SKM-1 treated with dmso at 0.1 percent for 144 hours (cell line): ENCODE data around the gene SLC12A8.

Experiments used
- DNase-seq: peaks from one replicate; lab custom pipeline; 2025; ENCODE audit not compliant: unreplicated experiment; lab: John Stamatoyannopoulos, UW

SLC12A8 gene

DNA sequence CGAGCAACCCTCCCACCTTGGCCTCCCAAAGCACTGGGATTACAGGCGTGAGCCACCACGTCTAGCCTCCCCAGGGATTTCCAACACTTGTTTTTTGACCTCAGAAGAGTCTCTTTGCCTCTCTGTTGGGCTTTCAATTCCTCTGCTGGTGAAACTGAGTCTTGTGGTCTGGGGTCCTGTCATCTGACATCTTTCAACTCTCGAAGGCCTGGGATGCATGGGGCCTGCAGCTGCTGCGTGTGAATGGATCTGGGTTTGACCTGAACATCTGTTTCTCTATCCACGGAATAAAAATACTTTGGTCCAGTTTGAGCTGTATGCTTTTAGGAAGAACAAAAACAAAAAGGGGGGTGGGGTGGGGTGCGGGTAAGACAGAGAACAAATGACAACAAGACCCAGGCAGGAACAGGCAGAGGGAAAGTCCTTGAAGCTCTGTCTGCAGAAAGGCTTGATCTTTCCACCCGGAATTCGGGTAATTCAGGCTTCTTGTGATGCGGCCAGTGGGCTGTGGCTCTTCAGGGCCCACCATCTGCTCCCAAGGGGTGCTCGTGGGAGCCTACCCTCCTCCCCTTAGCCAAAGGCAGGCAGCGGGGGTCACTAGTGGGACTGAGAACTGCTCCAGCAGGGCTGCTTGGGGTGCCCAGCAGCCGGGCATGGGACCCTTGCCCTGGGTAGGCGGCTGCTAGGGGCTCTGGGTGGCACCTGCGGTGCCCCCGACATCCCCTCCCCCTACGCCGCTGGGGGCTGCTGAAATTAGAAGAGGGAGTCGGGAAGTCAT, 71.5 kb downstream of the SLC12A8 start:
- no peak for DNase-seq

DNA sequence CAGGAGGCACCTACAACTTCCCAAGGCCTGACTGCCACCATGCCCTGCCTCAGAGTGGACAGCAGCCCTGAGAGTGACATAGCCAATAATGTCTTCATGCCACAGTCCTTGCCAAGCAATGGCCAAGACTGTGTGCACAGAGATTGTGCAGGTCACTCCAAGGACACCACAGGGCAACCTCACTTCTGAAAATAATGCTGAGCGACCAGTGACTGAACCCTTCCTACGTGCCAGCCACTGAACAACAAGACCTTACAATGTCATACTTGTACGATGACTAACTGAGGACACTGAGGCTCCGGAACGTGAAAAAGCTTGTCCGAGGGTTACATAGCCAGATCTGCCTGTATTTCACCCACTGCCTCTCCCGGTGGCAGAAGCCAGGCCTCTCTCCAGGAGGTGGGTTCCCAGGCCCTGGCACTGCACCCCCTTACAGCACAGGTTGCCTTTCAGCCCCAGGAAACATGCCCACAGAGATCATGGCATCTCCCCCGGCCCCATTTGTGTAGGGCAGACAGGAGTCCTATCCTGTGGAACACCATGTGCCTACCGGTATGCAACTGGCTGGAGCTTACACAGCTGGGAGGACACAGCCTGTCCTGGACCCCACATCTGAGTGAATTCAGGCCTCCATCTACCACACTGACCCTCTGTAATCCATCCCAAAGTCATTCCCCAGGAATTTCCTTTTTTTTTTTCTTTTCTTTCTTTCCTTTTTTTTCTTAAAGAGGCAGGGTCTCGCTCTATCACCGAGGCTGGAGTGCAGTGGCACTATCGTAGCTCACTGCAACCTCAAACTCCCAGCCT, 72.3 kb downstream of the SLC12A8 start:
- no peak for DNase-seq

DNA sequence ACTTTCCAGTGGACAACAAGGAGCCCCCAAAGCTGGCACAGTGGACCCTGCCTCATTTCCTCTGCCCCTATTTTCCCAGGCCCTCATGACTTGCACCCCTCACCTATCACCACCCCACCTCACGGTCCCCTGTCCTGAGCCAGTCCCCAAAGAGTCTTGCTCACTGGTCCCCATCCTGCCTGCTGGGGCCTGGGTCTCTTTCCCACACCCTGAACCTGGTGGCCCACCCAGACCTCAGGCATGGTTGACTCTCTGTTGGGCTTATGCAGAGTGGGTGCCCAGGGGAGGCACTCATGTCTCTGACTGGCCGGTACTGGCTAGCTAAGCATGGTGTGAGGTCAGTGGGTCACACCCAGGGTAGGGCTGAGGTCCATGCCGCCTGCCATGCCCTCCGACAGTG, 73.2 kb downstream of the SLC12A8 start:
- DNase-seq: no peak

DNA sequence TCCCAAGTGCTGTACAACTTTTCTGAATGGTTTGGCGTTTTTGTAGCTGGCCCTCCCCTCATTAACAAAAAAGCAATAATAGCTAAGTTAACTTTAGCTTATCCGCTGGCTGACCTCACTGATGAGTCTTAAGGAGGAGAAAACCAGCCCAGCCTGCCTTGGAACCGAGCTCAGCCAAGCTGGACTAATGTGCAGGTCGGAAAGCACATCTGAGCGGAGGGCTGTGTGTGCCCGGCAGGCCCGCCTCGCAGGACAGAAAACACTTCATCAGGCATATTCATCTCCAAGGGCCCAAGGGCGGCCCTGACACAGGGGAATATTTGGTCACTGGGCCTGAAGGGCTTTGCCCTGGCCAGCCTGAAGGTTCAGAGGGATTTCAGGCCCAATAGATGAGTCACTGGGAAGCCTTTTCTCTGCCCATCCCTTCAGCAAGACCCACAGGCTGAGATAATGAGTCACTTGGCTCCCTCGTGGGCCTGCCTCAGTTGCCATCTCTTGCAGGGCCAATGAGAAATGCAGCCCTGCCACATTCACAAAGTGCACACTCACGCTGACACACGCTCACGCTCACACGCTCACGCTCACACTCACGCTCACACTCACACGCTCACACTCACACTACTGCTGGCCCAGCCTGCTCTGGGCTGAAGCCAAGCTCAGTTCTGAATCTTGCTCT, 75.1 kb downstream of the SLC12A8 start:
- no peak for DNase-seq

DNA sequence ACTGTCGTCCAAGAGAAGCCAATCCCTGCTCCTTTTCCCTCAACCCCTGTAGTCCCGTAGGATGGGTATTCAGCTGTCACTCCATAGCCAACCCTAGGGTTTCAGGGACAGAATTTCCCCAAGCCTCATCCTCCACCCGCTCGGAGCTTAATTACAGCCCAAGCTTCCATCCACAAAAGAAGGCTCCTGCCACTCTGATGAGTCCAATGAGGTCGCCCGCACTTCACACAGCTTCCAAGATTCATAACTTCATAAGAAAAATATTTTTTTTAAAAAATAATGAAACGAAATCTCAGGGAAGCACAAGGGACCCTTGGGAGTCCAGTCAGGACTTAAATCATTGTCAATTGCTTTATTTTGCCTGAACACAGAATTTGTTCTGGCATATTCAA, 75.6 kb downstream of the SLC12A8 start:
- no peak for DNase-seq

DNA sequence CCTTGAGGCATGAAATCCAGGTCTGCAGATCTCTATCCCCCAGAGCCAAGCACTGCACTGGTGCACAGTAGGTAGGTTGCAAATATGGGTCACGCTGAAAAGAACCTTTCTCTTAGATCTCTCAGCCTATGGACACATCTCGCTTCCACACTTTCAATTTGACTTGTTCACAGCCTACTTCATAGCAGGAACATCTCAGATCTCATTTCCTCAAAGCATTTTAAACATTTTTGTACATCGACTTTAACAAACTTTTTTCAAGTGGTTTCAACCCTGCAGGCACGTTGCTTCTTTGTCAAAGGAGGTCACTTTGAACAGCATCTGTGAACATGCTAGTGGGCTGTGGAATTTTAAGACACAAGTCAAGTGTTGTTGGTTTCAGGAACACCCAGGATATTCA, 76.0 kb downstream of the SLC12A8 start:
- DNase-seq: no peak

DNA sequence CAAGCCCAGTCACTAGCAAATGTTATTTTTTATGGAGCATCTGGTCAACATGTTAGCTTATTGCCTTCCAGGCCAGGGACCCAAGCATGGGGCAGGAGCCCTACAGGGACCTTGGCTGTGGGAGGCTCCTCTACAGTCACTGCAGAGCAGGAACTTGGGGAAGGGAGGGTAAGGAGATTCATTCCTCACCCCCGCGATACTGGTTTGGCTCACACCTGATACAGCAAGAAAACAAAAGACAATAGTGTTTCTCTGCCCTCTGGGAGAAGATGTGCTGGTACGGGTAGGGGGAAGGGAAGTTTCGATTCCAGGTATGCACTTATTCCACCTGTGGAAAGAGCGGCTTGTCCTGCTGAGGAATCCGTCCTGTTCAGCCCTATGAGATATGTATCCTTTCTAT, 77.6 kb downstream of the SLC12A8 start:
- no peak for DNase-seq

DNA sequence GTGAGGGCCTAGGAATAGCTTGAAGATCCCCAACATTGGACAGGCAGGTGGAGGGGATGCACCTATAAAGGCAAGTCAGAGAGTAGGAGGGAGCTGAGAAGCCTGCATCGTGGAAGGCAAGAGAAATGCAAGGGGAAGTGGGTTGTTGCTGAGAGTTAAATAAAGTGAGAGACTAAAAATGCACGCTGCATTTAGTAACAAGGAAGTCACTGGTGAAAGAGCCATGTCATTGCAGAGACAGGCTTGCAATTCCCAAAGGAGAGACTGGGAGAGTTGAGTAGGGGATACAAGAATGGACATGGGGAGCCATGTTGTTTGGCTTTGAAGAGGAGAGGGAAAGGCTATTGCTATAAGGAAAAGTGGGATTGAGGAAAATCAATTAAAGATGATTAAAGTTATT, 79.7 kb downstream of the SLC12A8 start:
- peak; percentile 14 for DNase-seq

DNA sequence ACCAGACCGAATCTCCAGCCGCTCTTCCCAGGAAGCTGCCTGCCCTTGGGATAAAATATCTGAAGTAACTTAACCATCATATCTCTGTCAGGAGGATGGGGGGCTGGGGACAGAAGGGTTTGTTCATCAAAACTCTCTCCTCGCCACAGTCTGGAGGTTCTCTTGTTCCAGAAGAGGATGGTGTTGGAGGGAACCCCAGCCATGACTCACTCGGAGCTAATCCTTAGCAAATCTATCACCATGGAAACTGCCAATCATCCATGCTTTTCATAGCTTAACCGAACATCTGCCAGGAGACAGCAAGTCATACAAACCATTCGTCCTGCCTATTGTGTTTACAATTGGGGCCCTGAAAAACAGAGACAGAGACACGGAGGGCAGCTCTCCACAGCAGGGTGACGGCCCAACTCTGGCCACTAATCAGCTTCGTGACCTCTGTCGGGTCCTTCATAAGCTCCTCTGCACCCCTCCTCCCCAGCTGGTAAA, 83.0 kb downstream of the SLC12A8 start:
- DNase-seq: no peak

DNA sequence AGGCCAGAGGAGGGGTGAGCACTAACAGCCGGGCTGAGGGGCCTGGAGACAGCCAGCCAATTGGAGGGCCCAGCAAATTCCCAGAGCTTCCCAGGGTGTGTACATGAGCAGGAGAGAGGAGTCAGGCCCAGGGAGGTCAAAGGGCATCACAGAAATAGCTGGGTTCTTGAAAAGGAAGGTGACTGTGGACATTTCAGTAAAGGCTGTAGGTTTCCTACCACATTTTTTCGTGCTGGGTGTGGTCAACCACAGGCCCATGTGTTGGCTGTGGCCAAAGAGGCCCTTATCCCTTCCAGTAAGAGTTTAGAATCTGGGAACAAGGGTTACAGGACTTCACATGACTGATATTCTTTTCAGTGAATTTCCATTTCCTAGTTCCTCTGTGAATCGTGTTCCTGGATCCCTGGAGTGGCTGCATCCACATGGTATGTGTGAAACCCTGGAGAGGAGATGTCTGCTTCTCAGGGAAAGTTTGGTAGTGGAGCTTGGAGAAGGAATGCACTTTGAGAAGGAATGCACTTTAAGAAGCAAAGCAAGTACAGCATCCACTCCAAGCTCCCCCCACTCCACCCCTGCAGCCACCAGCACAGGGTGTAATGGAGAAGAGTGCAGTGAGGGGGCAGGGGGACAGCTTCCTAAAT, 83.6 kb downstream of the SLC12A8 start:
- peak; percentile 21 for DNase-seq

DNA sequence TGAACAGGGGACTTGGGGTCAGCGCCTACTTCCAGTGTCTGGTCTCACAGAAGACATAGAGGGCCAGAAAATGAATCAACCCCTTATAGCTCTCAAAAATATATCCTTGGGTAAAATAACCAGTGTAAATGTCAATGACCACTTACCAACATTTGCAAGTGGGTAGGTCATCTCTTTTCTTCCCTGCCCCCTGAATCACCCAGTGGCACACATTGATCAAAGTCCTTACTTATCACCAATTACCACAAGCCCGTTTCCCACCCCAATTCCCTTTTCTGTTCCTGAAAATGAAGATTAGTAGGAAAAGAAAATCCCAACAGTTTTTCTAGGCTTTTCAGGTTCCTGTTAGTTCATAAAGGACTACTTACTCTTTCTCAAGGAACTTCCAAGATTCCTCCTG, 86.2 kb downstream of the SLC12A8 start:
- DNase-seq: no peak

DNA sequence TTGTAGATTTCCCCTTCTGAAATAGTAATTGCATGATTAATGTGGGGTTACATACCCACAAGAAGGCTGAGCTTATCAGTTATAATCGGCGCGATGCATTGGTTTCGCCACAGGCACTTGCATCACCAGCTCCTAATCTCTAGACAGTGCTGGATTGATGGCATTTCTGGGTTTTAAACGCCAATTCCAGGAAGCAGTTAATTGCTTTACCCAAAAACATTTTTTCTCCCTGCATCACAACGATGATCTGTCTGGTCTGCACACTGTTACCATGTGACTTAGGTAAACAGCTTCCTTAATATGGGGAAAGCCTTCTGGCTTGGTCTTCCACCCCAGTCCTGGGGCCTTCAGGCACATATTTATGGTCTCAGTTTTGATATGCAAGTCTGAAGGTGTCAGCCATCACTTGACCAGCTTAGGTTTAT, 86.7 kb downstream of the SLC12A8 start:
- DNase-seq: peak; percentile 32

DNA sequence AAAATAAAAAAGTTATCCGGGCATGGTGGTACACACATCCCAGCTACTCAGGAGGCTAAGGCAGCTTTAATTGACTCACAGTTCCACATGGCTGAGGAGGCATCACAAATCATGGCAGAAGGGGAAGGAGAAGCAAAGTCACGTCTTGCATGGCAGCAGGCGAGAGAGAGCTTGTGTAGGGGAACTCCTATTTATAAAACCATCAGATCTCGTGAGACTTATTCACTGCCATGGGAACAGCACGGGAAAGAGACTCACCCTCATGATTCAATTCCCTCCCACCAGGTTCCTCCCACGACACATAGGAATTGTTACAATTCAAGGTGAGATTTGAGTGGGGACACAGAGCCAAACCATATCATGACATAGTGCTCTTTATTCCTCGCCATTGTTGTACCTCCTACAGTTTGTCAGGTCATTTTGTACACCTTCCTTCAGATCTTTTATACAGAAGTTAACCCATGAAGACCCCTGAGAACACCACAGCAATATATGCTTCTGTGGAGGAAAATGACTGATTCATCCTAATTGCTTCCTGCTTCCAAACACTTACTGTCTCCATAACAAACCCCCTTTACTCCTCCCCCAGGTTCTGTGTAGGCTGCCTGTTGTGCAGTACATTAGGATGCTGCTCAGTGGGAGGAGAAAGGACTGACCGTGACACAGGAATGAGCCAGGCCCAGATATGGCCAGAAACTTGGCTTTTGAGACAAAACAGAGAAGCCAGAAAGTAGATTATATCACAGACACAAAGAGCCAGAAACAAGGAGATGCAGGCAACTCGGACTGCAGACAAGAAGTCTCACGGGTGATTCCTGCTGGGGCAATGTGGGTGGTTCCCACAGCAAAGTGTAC, 88.9 kb downstream of the SLC12A8 start:
- no peak for DNase-seq

DNA sequence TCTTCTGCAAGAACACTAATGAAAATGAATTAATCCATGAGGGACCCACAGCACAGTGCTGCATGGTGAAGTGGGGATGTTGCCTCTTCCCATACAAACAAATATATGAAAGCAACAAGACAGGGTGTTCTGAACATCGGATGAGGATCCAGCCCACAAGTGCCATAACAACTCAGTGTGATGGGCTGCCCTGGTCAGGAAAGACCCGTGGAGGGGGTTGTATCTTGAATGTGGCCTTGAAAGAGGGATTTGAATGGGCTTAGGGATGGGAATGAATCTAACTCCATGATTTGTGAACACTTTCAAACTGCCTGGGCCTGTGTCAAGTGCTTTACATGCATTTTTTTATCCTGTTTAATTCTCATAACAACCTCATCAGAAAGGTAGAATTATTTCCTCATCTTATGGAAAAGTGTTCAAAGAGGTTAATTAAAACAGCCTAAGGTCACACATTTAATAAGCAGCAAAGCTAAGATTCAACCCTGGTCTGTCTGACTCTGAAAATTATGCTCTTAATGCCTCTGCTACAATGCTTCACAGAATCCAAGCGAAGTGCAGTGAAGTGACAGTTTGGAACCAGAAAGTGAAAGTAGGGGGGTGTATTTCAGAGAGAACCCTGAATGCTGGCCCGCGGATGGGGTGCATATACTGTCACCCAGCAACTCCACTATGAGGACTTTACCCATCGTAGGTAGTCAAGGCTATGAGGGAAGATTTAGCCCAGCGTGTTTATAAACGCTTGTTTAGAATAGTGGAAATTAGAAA, 91.1 kb downstream of the SLC12A8 start:
- DNase-seq: no peak

DNA sequence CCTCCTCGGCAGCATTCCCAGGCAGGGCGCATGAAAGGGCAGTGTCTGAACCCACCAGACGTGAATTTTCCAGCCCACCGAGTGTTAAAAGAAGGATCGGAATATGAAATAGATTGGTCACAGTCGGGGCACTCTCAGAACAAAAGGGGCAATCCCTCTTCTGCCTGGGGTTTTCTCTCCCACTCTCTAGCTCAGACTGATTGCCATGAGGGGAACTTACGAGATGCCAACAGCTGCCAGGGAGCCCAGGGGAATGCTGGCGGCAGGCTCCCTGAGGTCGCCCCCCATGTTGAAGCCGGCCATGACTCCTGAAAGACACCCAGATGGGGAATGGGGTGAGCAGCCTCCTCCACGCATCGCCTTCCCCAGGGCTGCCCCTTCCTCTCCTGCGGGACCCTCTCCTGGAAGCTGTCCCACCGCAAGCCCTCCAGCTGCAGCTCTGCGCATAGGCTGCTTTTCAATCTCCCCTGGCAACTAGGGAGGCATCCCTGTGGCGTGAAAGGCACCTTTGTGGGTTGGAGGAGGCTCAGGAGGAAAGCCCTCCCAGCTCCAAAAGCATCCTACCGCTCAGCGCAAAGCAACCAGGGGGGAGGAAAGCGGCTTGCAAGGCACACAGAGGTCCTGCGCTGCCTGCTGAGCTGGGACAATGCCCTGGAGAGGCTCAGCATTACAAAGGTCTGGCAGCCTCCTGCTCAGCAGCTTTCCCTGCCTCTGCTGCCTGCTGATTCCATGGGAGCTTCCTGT, 92.0 kb downstream of the SLC12A8 start:
- DNase-seq: no peak

DNA sequence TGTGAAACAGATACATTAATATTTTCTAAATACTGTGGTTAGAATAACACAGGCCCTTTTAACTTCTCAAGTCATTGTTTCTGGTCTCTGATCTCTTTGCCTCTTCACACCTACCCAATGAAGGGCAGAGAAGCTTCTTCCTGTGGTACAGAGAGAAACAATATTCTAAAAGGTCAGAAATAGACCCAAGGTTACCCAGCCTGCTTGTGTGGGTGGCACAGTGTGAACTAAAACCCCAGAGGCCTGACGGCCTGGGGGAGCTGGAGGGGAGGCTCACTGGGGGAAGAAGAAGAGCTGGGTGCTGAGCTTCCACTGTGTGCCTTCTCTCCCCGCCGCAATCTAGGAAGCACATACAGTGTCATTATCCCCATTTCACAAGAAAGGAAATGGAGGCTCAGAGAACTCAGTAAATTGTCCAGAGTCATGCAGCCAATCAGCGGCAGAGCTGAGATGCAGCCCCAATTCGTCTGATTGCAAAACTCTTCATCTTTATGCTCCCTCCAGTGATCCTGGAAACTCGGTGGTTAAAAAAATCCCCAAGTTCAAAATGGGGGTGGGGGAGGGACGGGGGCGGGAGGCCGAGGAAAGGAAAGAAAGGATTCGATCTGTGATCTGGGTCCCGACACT, 92.7 kb downstream of the SLC12A8 start:
- no peak for DNase-seq

DNA sequence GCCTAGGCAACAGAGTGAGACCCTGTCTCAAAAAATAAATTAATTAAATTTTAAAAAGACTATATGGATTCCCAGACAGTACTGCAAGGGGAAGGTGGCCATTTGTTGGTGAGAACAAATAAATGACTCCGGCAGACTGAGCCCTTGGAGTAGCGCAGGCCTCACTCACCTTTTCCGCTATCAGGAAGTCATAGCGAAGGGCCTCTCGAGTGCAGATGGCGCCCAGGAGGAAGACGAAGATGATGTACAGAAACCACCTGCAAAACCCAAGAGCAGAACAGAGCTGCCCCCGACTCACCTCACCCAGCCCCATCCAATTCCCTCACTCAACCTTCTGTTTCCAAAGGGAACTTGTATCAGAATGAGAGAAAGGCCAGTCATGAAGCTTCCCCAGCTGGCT, 93.9 kb downstream of the SLC12A8 start:
- DNase-seq: no peak

DNA sequence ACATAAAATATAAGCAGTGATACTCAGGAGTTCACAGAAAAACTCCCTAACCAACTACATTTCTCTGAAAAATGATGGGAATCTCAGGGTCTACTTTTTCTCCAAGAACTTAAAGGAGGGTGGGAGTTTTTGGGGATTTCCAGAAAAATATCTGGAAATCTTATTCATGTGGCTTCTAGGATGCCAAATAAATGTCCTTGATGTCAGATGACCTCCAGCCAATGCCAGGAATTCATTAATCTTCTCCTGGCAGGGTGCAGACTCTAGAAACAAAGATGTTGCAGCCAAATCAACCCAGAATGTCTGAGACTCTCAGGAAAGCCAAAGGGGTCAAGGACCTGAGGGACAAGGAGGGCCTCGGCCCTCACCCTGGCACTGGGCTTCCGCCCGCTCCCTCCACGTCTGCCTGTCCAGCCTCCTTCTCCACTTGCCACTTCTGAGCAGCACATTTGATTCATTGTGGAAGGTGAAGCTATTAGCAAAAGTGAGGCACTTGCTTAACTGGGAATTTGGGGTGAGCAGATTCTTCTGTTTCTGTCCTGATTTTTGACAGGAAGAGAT, 94.8 kb downstream of the SLC12A8 start:
- DNase-seq: no peak
